Breast epithelium (tissue), 4 donors: ENCODE results near the gene RHBDL3. TPM values are rescaled to one million over a fixed set of nuclear protein-coding genes. Genes with fewer than 3 reads are reported as not detected.

ENCODE experiments used
- DNase-seq, 2 donors: peaks; one replicate each; pipeline ENCODE4 v3.0.0-alpha.2; 2019; ENCODE audit warnings: low spot score in 2 of 2
- H3K27ac ChIP-seq, 2 donors: fragments of 200-600 bp; sonication (generic) in 1 of 2; one replicate each; pipeline ENCODE4 v1.5.1; 2016 to 2019; ENCODE audit warnings: mild to moderate bottlenecking in 1 of 2
- H3K27me3 ChIP-seq, 2 donors: fragments of 200-600 bp; sonication (generic) in 1 of 2; one replicate each; pipeline versions ENCODE4 v1.5.1 to v1.6.0; 2017 to 2019; ENCODE audit warnings: control low read depth in 1 of 2, mild to moderate bottlenecking in 1 of 2
- H3K36me3 ChIP-seq: fragments of 200-600 bp; one replicate; pipeline ENCODE4 v1.5.1; 2019
- H3K4me1 ChIP-seq, 2 donors: fragments of 200-600 bp; sonication (generic); one replicate each; pipeline ENCODE4 v1.5.1; 2016 to 2019; ENCODE audit warnings: control low read depth in 1 of 2
- H3K4me3 ChIP-seq, 3 donors: fragments of 200-600 bp; sonication (generic); 1 replicate in 2 of 3; 2 replicates in 1 of 3; pipeline ENCODE4 v1.5.1; 2016 to 2019; ENCODE audit warnings: mild to moderate bottlenecking in 3 of 3, moderate library complexity in 2 of 3
- H3K9me3 ChIP-seq, 2 donors: fragments of 200-600 bp; sonication (generic) in 1 of 2; one replicate each; pipeline ENCODE4 v1.5.1; 2016 to 2019; ENCODE audit warnings: control low read depth in 1 of 2
- CTCF ChIP-seq, 3 donors: fragments of 450-650 bp; IDR thresholded peaks; one replicate each; pipeline ENCODE4 v1.5.1; 2016 to 2017; ENCODE audit warnings: antibody characterized with exemption in 3 of 3, mild to moderate bottlenecking in 3 of 3, moderate library complexity in 3 of 3
- POLR2A ChIP-seq: fragments of 450-650 bp; IDR thresholded peaks from one replicate; pipeline ENCODE4 v1.6.1; 2016; ENCODE audit warnings: antibody characterized with exemption, mild to moderate bottlenecking, moderate library complexity
- POLR2AphosphoS5 ChIP-seq, 3 donors: sonication (generic); formaldehyde crosslinking; IDR thresholded peaks; one replicate each; pipeline ENCODE4 v1.6.1; 2017; ENCODE audit warnings: antibody characterized with exemption in 3 of 3
- intact Hi-C: fragments of 100-400 bp; cut with DNase I; formaldehyde crosslinking; loops from one replicate; pipeline ENCODE4 v1.15.1; 2023; ENCODE audit warnings: low total_unique reads
- total RNA-seq, 3 donors: library from RNA; depleted of rRNA; stranded (reverse); fragments of >200 nt; gene quantifications; one replicate each; pipeline ENCODE4 v1.1.0, GENCODE V29; 2016

Gene RHBDL3
- total RNA-seq, 3 donors from 2014 or later = 0.16 to 2.0 (median 0.73) TPM

GRCh38 chr17:32266389-32267301 lies 1.0 kb downstream of the RHBDL3 start:
- no peak for TF ChIP-seq CTCF (IDR thresholded peaks at IDR 0.05)
- intact Hi-C loops = no loop called here
- Histone ChIP-seq H3K27ac (no peak overlapping the region), H3K36me3 (no peaks in the 10 kb centered on the region), H3K4me1 (peaks cover 6 to 10% of the 10 kb centered on the region in 2 donors), H3K9me3 (no peaks in the 10 kb centered on the region), H3K27me3 (no peaks in the 10 kb centered on the region), H3K4me3 (peak overlapping the region; percentile 58 to 90 (median 63))
- DNase-seq = no peak

- Histone ChIP-seq H3K4me1 (peaks cover 6 to 10% of the 10 kb centered on the region in 2 donors), H3K27ac (no peak overlapping the region), H3K9me3 (no peaks in the 10 kb centered on the region), H3K4me3 (peak overlapping the region in 2 of 3 donors; percentile 63 to 90), H3K27me3 (no peaks in the 10 kb centered on the region), H3K36me3 (no peaks in the 10 kb centered on the region)
- intact Hi-C loops = no loop called here
- DNase-seq = no peak
- no peak for TF ChIP-seq POLR2A
- no peak for TF ChIP-seq CTCF (IDR thresholded peaks at IDR 0.05)
- TF ChIP-seq POLR2AphosphoS5 (IDR thresholded peaks at IDR 0.05) = no peak
Measured at GRCh38 chr17:32267690-32268205, 2.1 kb downstream of the RHBDL3 start.

GRCh38 chr17:32268734-32269288 lies 3.2 kb downstream of the RHBDL3 start:
- Histone ChIP-seq H3K36me3 (no peaks in the 10 kb centered on the region), H3K4me1 (peaks cover 6 to 10% of the 10 kb centered on the region in 2 donors), H3K4me3 (no peak overlapping the region), H3K9me3 (no peaks in the 10 kb centered on the region), H3K27me3 (no peaks in the 10 kb centered on the region), H3K27ac (no peak overlapping the region)
- TF ChIP-seq CTCF (IDR thresholded peaks at IDR 0.05) (no peak), POLR2AphosphoS5 (IDR thresholded peaks at IDR 0.05) (no peak), POLR2A (no peak)
- no peak for DNase-seq
- intact Hi-C loops = no loop called here

GRCh38 chr17:32269377-32269776 lies 3.7 kb downstream of the RHBDL3 start:
- H3K27me3 ChIP-seq = no peaks in the 10 kb centered on the region
- no peak for DNase-seq
- intact Hi-C loops = no loop called here
- peaks cover 6 to 10% of the 10 kb centered on the region in 2 donors for H3K4me1 ChIP-seq
- no peak overlapping the region for H3K4me3 ChIP-seq
- H3K27ac ChIP-seq = no peak overlapping the region
- H3K9me3 ChIP-seq = no peaks in the 10 kb centered on the region
- TF ChIP-seq POLR2A = no peak
- TF ChIP-seq POLR2AphosphoS5 (IDR thresholded peaks at IDR 0.05) = no peak
- TF ChIP-seq CTCF (IDR thresholded peaks at IDR 0.05) = no peak
- no peaks in the 10 kb centered on the region for H3K36me3 ChIP-seq

- TF ChIP-seq CTCF (IDR thresholded peaks at IDR 0.05) (no peak), POLR2AphosphoS5 (IDR thresholded peaks at IDR 0.05) (no peak), POLR2A (no peak)
- intact Hi-C loops = no loop called here
- Histone ChIP-seq H3K36me3 (no peaks in the 10 kb centered on the region), H3K4me1 (peaks cover under 1 to 9% of the 10 kb centered on the region in 2 donors), H3K27ac (no peak overlapping the region), H3K4me3 (no peak overlapping the region), H3K9me3 (no peaks in the 10 kb centered on the region), H3K27me3 (no peaks in the 10 kb centered on the region)
- no peak for DNase-seq
Measured at GRCh38 chr17:32271844-32272243, 6.2 kb downstream of the RHBDL3 start.
